Aorta (tissue), 5 donors: ENCODE measurements around the gene CHM. TPM values are rescaled to one million over a fixed set of nuclear protein-coding genes. Genes with fewer than 3 reads are reported as not detected.
"Not testable (repeated sequence)": the region's sequence is repeated elsewhere in the genome, so short reads cannot be mapped to it uniquely, and the experiment has no call there.

Experiments used
- ATAC-seq: fragments of 200-7000 bp; cut with Tn5 transposase; one replicate; pipeline ENCODE4 v1.9.1; 2022; ENCODE audit warnings: moderate library complexity; ENCODE audit not compliant: low FRiP score
- DNase-seq, 2 donors: peaks; one replicate each; pipeline ENCODE4 v3.0.0-alpha.2; 2020
- H3K27ac ChIP-seq, 2 donors: one replicate each; pipeline ENCODE4 v1.5.1; 2013; ENCODE audit warnings: low read length in 2 of 2, mild to moderate bottlenecking in 2 of 2, moderate library complexity in 2 of 2, control low read depth in 1 of 2, inconsistent platforms in 1 of 2, low read depth in 1 of 2
- H3K27me3 ChIP-seq, 2 donors: one replicate each; pipeline ENCODE4 v1.6.1; 2013; ENCODE audit warnings: control low read depth in 1 of 2, low read length in 1 of 2, mild to moderate bottlenecking in 1 of 2, moderate library complexity in 1 of 2; ENCODE audit not compliant: insufficient read depth in 2 of 2, control insufficient read depth in 1 of 2
- H3K36me3 ChIP-seq, 2 donors: one replicate each; pipeline ENCODE4 v1.6.1; 2013; ENCODE audit warnings: control low read depth in 1 of 2, low read length in 1 of 2, mild to moderate bottlenecking in 1 of 2; ENCODE audit not compliant: insufficient read depth in 2 of 2, control insufficient read depth in 1 of 2
- H3K4me1 ChIP-seq, 2 donors: one replicate each; pipeline ENCODE4 v1.6.1; 2013; ENCODE audit warnings: low read length in 2 of 2, control low read depth in 1 of 2, mild to moderate bottlenecking in 1 of 2, moderate library complexity in 1 of 2; ENCODE audit not compliant: insufficient read depth in 2 of 2, control insufficient read depth in 1 of 2
- H3K4me3 ChIP-seq, 2 donors: one replicate each; pipeline ENCODE4 v1.5.1; 2013; ENCODE audit warnings: low read length in 2 of 2, control low read depth in 1 of 2, mild to moderate bottlenecking in 1 of 2
- H3K9me3 ChIP-seq: one replicate; pipeline ENCODE4 v1.6.1; 2013; ENCODE audit warnings: mild to moderate bottlenecking, low read length; ENCODE audit not compliant: control insufficient read depth
- WGBS, 2 donors: extraction: QIAGEN DNeasy Blood & Tissue Kit; methylation state at CpG; one replicate each; pipeline ENCODE4 v1.1.7; 2013; 5-methylcytosine and 5-hydroxymethylcytosine counted together
- intact Hi-C, 2 donors: fragments of 100-400 bp; cut with DNase I; formaldehyde crosslinking; loops; one replicate each; pipeline versions ENCODE4 v1.14.2 to v1.15.0; 2022
- polyA plus RNA-seq, 2 donors: library from polyadenylated mRNA; stranded (reverse); fragments of 200-250 nt; gene quantifications; one replicate each; pipeline ENCODE4 v1.2.3, GENCODE V29; 2013
- total RNA-seq, 2 donors: library from RNA; stranded (reverse); fragmentation: NEBNext Ultra II Directional; extraction: Animal tissue kit (Norgen Biotek cat#: 25700); gene quantifications; one replicate each; pipeline ENCODE4 v1.2.1, GENCODE V29; 2021
- donor health status: healthy with polysubstance abuse.
- donor health status: Bipolar disorder and iron deficiency.
- donor health status: DM: no; HTN: no; CAD: no.
- donor health status: DM: no; HTN: no; CAD: no.
- donor health status: DM: yes; HTN: yes; CAD: no.

Gene CHM
- total and polyA plus RNA-seq, 4 donors = 2.8 to 30.7 (median 20.9) TPM

DNA sequence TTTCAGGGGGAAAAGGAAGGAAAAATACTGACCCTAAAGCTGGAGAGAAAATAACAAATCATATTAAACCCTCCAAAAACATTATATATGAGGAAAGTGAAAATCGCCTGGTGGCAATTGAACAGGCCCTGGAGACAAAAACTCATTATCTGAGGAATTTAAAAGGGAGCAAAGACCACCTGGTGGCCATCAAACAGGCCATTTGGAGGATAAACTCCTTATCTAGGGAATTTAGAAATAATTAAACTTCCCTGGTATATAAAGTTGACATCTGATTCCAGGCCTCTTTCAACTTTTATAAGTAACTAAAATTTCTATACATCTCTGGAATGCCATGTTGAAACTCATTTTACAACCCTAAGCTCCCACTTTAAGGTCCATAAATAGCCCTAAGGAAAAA, 35.2 kb downstream of the CHM start:
- Histone ChIP-seq H3K4me3 (no peak overlapping the region), H3K27me3 (no peaks in the 10 kb centered on the region), H3K4me1 (no peaks in the 10 kb centered on the region), H3K9me3 (no peaks in the 10 kb centered on the region), H3K36me3 (no peaks in the 10 kb centered on the region), H3K27ac (no peak overlapping the region)
- intact Hi-C loops = no loop called here
- DNase-seq (no peak), ATAC-seq (no peak)
- WGBS, 2 donors = 68 to 96% methylated on average over 1 of the region's 1 CpG

DNA sequence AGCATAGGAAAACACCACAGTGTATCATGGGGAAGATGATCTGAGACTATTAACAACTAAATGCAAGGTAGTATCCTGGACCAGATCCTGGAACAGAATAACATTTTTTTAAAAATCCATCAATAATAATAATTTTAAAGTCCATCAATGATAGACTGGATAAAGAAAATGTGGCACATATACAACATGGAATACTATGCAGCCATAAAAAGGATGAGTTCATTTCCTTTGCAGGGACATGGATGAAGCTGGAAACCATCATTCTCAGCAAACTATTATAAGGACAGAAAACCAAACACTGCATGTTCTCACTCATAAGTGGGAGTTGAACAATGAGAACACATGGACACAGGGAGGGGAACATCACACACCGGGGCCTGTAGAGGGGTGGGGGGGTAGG, 37.6 kb downstream of the CHM start:
- not testable (repeated sequence) for H3K4me1 ChIP-seq

DNA sequence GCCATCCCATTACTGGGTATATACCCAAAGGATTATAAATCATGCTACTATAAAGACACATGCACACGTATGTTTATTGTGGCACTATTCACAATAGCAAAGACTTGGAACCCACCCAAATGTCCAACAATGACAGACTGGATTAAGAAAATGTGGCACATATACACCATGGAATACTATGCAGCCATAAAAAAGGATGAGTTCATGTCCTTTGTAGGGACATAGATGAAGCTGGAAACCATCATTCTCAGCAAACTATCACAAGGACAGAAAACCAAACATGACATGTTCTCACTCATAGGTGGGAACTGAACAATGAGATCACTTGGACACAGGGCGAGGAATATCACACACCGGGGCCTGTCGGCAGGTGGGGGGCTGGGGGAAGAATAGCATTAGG, 39.5 kb downstream of the CHM start:
- H3K9me3 ChIP-seq, DNase-seq, intact Hi-C loops, ATAC-seq, H3K4me3 ChIP-seq, H3K36me3 ChIP-seq, H3K27me3 ChIP-seq, H3K27ac ChIP-seq, H3K4me1 ChIP-seq: not testable (repeated sequence)
- WGBS, 2 donors = 96 to 100% methylated on average over 3 to 4 of the region's 4 CpGs

More for the DNA sequence above, 37.6 kb downstream of the CHM start:
- H3K4me3 ChIP-seq, H3K9me3 ChIP-seq, H3K36me3 ChIP-seq, H3K27me3 ChIP-seq, DNase-seq, H3K27ac ChIP-seq, intact Hi-C loops, ATAC-seq: not testable (repeated sequence)
- WGBS, 2 donors = 100% methylated on average over 1 of the region's 1 CpG; no CpG with 5 or more reads in 1 of the 2 donors

DNA sequence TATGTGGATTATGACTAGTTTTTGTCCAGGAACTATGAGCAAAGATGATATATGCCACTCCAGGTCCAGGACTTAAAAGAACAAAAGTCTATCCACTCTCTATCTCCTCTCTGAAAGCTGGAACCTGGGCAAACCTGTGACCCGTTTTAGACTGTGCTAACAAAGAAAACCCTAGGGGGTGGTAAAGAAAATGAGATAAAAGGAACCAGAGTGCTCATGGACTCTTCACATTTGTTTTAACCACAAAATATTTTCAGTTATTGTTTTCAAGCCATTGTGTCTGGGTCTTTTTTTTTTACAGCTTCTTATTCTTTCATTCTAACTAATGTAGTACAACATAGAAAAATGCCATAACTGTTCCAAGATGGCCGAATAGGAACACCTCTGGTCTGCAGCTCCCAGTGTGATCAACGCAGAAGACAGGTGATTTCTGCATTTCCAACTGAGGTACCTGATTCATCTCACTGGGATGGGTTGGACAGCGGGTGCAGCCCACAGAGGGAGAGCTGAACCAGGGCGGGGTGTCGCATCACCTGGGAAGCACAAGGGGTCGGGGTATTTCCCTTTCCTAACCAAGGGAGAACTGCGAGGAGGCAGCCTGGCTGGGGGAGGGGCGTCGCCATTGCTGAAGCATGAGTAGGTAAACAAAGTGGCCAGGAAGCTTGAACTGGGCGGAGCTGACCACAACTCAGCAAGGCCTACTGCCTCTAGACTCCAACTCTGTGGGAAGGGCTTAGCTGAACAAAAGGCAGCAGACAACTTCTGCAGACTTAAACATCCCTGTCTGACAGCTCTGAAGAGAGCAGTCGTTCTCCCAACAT, 45.1 kb downstream of the CHM start:
- intact Hi-C loops = no loop called here
- 56 to 60% methylated on average over 12 of the region's 12 CpGs for WGBS, 2 donors
- no peak for ATAC-seq
- no peak for DNase-seq
- Histone ChIP-seq H3K4me3 (no peak overlapping the region), H3K27me3 (no peaks in the 10 kb centered on the region), H3K9me3 (no peaks in the 10 kb centered on the region), H3K4me1 (no peaks in the 10 kb centered on the region), H3K27ac (no peak overlapping the region), H3K36me3 (no peaks in the 10 kb centered on the region)

DNA sequence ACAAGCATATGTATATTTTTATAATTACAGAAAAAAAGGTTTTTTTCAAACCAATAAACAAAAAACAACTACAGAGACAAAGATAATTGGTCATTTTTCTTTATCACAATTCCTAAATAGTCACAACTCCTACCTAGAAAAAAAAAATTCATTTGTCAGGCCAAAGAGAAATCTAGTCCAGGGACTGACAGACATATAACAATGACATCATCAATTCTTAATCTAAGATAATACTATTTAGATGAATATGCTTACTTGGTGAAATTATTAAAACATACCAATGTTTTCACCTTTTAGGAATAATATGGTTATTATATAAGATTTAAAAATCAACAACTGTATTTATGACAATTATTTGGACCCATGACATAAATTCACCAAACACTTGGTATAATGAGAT, 48.4 kb downstream of the CHM start:
- intact Hi-C loops = no loop called here
- no peak for DNase-seq
- Histone ChIP-seq H3K27ac (no peak overlapping the region), H3K4me1 (no peaks in the 10 kb centered on the region), H3K27me3 (no peaks in the 10 kb centered on the region), H3K9me3 (no peaks in the 10 kb centered on the region), H3K4me3 (no peak overlapping the region), H3K36me3 (no peaks in the 10 kb centered on the region)
- no peak for ATAC-seq

DNA sequence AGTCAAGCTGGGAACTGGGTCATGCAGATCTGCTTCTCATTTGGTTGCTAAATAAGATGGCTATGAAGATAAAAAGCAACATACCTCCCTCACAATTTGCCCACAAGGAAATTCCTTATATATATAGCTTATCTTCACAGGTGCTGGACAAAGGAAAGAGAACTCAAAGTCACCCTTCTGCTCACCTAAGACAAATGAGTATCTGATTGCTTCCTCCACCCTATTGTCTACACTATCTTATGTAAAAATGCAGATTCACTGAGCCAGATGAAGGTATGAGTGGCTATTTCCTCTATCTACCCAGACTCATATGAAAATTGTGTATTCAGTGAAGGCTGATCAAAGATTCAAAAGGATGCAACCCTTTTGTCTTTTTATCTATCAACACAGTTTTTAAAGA, 50.8 kb downstream of the CHM start:
- no peak overlapping the region for H3K4me3 ChIP-seq
- H3K9me3 ChIP-seq = no peaks in the 10 kb centered on the region
- no peak for DNase-seq
- no peaks in the 10 kb centered on the region for H3K36me3 ChIP-seq
- H3K27ac ChIP-seq = no peak overlapping the region
- no peaks in the 10 kb centered on the region for H3K27me3 ChIP-seq
- H3K4me1 ChIP-seq = peaks cover 0 to 3% of the 10 kb centered on the region in 2 donors
- intact Hi-C loops = no loop called here
- ATAC-seq = no peak

DNA sequence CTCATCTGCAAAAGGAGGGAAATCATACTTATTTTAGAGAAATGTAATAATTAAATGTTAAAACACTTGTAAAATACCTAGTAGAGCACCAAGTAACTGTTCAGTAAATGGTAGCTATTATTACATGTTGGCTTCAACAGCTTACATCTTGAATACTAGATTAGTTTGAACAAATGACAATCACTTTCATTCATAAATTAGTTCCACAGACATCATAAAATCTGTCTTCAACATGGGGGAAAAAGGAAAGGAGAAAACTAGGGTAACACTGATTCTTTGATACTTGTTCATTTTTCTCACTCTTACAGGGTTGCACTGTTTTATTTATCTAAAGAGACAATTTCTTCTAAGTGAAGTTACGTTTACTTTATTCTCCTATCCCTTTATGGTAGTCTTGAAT, 51.7 kb downstream of the CHM start:
- 71 to 91% methylated on average over 1 of the region's 1 CpG for WGBS, 2 donors

DNA sequence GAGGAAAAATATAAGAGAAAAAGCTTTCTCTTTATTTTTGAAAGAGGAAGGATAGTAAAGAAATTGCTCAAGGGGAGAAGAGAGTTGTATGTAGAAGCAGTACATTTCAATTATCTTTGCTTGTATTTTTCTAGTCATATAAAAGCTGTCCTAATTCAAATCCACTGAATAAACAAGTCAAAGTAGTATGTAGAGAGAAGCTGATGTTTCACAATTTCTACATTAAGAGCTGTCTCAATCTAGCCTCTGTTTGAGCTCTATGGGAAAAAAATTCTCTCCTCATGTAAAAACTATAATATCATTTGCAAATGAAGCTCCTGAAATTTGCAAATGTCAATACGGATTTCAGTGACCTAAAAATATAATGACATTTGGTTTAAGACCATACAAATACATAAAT, 52.6 kb downstream of the CHM start:
- no peak for DNase-seq
- Histone ChIP-seq H3K4me3 (no peak overlapping the region), H3K4me1 (peaks cover 0 to 3% of the 10 kb centered on the region in 2 donors), H3K9me3 (no peaks in the 10 kb centered on the region), H3K27me3 (no peaks in the 10 kb centered on the region), H3K36me3 (no peaks in the 10 kb centered on the region), H3K27ac (no peak overlapping the region)
- intact Hi-C loops = no loop called here
- ATAC-seq = no peak
- 32 to 69% methylated on average over 1 of the region's 1 CpG for WGBS, 2 donors

More for the DNA sequence above, 51.7 kb downstream of the CHM start:
- Histone ChIP-seq H3K9me3 (no peaks in the 10 kb centered on the region), H3K27me3 (no peaks in the 10 kb centered on the region), H3K27ac (no peak overlapping the region), H3K4me3 (no peak overlapping the region), H3K36me3 (no peaks in the 10 kb centered on the region), H3K4me1 (peaks cover 0 to 3% of the 10 kb centered on the region in 2 donors)
- ATAC-seq (no peak), DNase-seq (no peak)
- intact Hi-C loops = no loop called here

DNA sequence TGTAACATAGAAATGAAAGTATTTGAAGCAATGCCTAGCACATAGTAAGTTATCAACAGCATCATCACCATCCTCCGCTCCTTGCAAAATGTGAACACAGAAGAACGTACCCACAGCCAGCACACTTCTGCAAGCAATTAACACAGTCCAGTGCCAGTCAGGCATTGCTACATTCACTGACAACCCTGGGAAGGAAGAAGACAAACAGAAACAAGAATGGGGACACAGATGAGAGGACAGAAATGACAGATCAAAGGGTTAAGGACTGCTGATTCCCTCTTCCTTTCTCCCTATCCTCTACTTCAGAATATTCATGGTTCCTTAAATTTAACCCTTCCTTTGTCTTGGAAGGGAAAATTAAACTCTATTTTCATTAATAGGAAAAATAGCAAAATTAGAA, 53.1 kb downstream of the CHM start:
- WGBS, 2 donors = 78 to 82% methylated on average over 2 of the region's 2 CpGs
- Histone ChIP-seq H3K36me3 (no peaks in the 10 kb centered on the region), H3K27ac (no peak overlapping the region), H3K27me3 (no peaks in the 10 kb centered on the region), H3K9me3 (no peaks in the 10 kb centered on the region), H3K4me1 (peaks cover 0 to 3% of the 10 kb centered on the region in 2 donors), H3K4me3 (no peak overlapping the region)
- intact Hi-C loops = no loop called here
- ATAC-seq (no peak), DNase-seq (no peak)
